ENCODE results near the gene C2orf42.

DNA sequence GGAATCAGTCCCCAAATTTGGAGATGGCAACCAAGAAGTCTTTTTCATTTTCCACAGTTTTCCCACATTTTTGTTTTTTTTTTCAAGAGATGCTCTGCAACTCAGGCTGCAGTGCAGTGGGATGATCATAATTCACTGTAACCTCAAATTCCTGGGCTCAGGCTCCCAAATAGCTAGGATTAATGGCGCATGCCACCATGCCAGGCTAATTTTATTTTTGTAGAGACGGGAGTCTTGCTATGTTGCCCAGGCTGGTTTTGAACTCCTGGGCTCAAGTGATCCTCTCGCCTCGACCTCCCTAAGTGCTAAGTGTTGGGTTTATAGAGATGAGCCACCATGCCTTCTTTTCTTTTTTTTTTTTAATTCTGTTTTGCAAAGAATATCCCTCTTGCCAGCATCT, 68.3 kb downstream of the C2orf42 start:
- TF ChIP-seq, protein P1, sequence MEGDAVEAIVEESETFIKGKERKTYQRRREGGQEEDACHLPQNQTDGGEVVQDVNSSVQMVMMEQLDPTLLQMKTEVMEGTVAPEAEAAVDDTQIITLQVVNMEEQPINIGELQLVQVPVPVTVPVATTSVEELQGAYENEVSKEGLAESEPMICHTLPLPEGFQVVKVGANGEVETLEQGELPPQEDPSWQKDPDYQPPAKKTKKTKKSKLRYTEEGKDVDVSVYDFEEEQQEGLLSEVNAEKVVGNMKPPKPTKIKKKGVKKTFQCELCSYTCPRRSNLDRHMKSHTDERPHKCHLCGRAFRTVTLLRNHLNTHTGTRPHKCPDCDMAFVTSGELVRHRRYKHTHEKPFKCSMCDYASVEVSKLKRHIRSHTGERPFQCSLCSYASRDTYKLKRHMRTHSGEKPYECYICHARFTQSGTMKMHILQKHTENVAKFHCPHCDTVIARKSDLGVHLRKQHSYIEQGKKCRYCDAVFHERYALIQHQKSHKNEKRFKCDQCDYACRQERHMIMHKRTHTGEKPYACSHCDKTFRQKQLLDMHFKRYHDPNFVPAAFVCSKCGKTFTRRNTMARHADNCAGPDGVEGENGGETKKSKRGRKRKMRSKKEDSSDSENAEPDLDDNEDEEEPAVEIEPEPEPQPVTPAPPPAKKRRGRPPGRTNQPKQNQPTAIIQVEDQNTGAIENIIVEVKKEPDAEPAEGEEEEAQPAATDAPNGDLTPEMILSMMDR (IDR thresholded peaks at IDR 0.05) = no peak
- TF ChIP-seq POLR2AphosphoS5 (IDR thresholded peaks at IDR 0.05) = no peak
